ENCODE results near the gene TYR. TPM values are rescaled to one million over a fixed set of nuclear protein-coding genes. Genes with fewer than 3 reads are reported as not detected.
"Not testable (repeated sequence)": the region's sequence is repeated elsewhere in the genome, so short reads cannot be mapped to it uniquely, and the experiment has no call there.

TYR gene
- total RNA-seq, 1 experiment from 2014 or later: not detected

- H3K9me3 Mint-ChIP-seq: no peaks in the 10 kb centered on the region
- Histone ChIP-seq H3K79me2 (ENCODE audit: insufficient read depth, low read length) (no peaks in the 10 kb centered on the region), H4K8ac (replicated peaks; ENCODE audit: insufficient read length, low read depth, low read length) (no peak overlapping the region), H3K18ac (ENCODE audit: insufficient read length, low read depth, low read length) (no peak overlapping the region), H3K27ac (ENCODE audit: insufficient read length, low read depth, low read length) (no peak overlapping the region), H2BK120ac (ENCODE audit: low read depth, low read length, poor library complexity, severe bottlenecking) (no peak overlapping the region), H3K9me3 (ENCODE audit: control insufficient read depth, low read depth, low read length) (no peaks in the 10 kb centered on the region), H3K23me2 (ENCODE audit: insufficient read length, low read depth, low read length, poor library complexity, severe bottlenecking) (no peaks in the 10 kb centered on the region), H4K20me1 (ENCODE audit: control insufficient read depth, insufficient read depth, insufficient read length) (no peaks in the 10 kb centered on the region), H2BK5ac (ENCODE audit: insufficient read length, low read length) (no peak overlapping the region), H3K23ac (ENCODE audit: insufficient read length, low read depth, low read length) (no peak overlapping the region), H4K91ac (ENCODE audit: insufficient read length, low read depth, low read length) (no peak overlapping the region), H4K5ac (ENCODE audit: insufficient read length, low read depth, low read length) (no peak overlapping the region), H3K4me2 (ENCODE audit: insufficient read depth, insufficient read length, low read length) (no peak overlapping the region), H3T11ph (ENCODE audit: low read length) (no peak overlapping the region), H2AK5ac (ENCODE audit: insufficient read length, low read length) (no peak overlapping the region), H3K79me1 (ENCODE audit: insufficient read depth, low read depth, low read length, poor library complexity, severe bottlenecking) (no peaks in the 10 kb centered on the region), H3K4ac (ENCODE audit: low read depth, low read length) (no peak overlapping the region), H2AFZ (ENCODE audit: low read length) (no peak overlapping the region), H3K9ac (ENCODE audit: extremely low read depth, insufficient read length, low read length) (no peak overlapping the region), H2BK20ac (ENCODE audit: low read depth, low read length, poor library complexity, severe bottlenecking) (no peak overlapping the region), H3K14ac (ENCODE audit: insufficient read depth, low read length) (no peak overlapping the region), H3K56ac (ENCODE audit: insufficient read length, low read depth, low read length) (no peak overlapping the region), H3K4me1 (ENCODE audit: insufficient read depth, low read length) (no peaks in the 10 kb centered on the region), H2BK12ac (ENCODE audit: insufficient read length, low read depth, low read length) (no peak overlapping the region), H3K27me3 (ENCODE audit: insufficient read depth, low read length) (no peaks in the 10 kb centered on the region), H2BK15ac (ENCODE audit: low read depth, low read length) (no peak overlapping the region)
- DNase-seq: no peak
- WGBS (ENCODE audit: extremely low coverage, insufficient read length, low lambda C conversion rate): no CpG with 5 or more reads among the region's 2 CpGs
- no peaks in the 10 kb centered on the region for H3K36me3 Mint-ChIP-seq (ENCODE audit: insufficient read depth in 1 of 3, low read depth in 3 of 3)
- peak overlapping the region in 1 of 3 experiments; percentile 45; a peak in 1 of 7 replicates for H3K27ac Mint-ChIP-seq
- no peak overlapping the region for H3K4me3 Mint-ChIP-seq
- TF ChIP-seq CTCF (conservative IDR thresholded peaks at IDR 0.05): no peak
- H3K4me1 Mint-ChIP-seq: peaks cover 2 to 4% of the 10 kb centered on the region in 2 experiments; a peak in 3 of 4 replicates
- H3K27me3 Mint-ChIP-seq (ENCODE audit: low read depth): no peaks in the 10 kb centered on the region
Observed at GRCh38 chr11:89249196-89249595, 71.5 kb downstream of the TYR start.

- H2AFZ ChIP-seq (ENCODE audit: low read length); H3K18ac ChIP-seq (ENCODE audit: insufficient read length, low read depth, low read length); H3K9me3 Mint-ChIP-seq; H3K27ac ChIP-seq (ENCODE audit: insufficient read length, low read depth, low read length); H2BK5ac ChIP-seq (ENCODE audit: insufficient read length, low read length); H2BK12ac ChIP-seq (ENCODE audit: insufficient read length, low read depth, low read length); H3K23ac ChIP-seq (ENCODE audit: insufficient read length, low read depth, low read length); H3T11ph ChIP-seq (ENCODE audit: low read length); H4K91ac ChIP-seq (ENCODE audit: insufficient read length, low read depth, low read length); H3K79me2 ChIP-seq (ENCODE audit: insufficient read depth, low read length); H3K23me2 ChIP-seq (ENCODE audit: insufficient read length, low read depth, low read length, poor library complexity, severe bottlenecking); H2BK15ac ChIP-seq (ENCODE audit: low read depth, low read length); H3K27ac Mint-ChIP-seq; H3K56ac ChIP-seq (ENCODE audit: insufficient read length, low read depth, low read length); H3K27me3 ChIP-seq (ENCODE audit: insufficient read depth, low read length); H3K4me2 ChIP-seq (ENCODE audit: insufficient read depth, insufficient read length, low read length); H3K36me3 Mint-ChIP-seq (ENCODE audit: insufficient read depth in 1 of 3, low read depth in 3 of 3); H3K79me1 ChIP-seq (ENCODE audit: insufficient read depth, low read depth, low read length, poor library complexity, severe bottlenecking); DNase-seq; H3K9ac ChIP-seq (ENCODE audit: extremely low read depth, insufficient read length, low read length); H3K4ac ChIP-seq (ENCODE audit: low read depth, low read length); H2BK20ac ChIP-seq (ENCODE audit: low read depth, low read length, poor library complexity, severe bottlenecking); H3K4me1 ChIP-seq (ENCODE audit: insufficient read depth, low read length); H3K4me3 Mint-ChIP-seq; H3K14ac ChIP-seq (ENCODE audit: insufficient read depth, low read length); H3K27me3 Mint-ChIP-seq (ENCODE audit: low read depth); H4K5ac ChIP-seq (ENCODE audit: insufficient read length, low read depth, low read length); H4K20me1 ChIP-seq (ENCODE audit: control insufficient read depth, insufficient read depth, insufficient read length); H3K9me3 ChIP-seq (ENCODE audit: control insufficient read depth, low read depth, low read length); H2BK120ac ChIP-seq (ENCODE audit: low read depth, low read length, poor library complexity, severe bottlenecking); H2AK5ac ChIP-seq (ENCODE audit: insufficient read length, low read length); H4K8ac ChIP-seq (replicated peaks; ENCODE audit: insufficient read length, low read depth, low read length): not testable (repeated sequence)
- WGBS (ENCODE audit: extremely low coverage, insufficient read length, low lambda C conversion rate): no CpG with 5 or more reads among the region's 1 CpG
- H3K4me1 Mint-ChIP-seq: peaks cover 7 to 13% of the 10 kb centered on the region in 2 experiments; a peak in 3 of 4 replicates
Observed at GRCh38 chr11:89261483-89261882, 83.8 kb downstream of the TYR start.
